Measurements from ENCODE around the gene NELL1. TPM values are rescaled to one million over a fixed set of nuclear protein-coding genes. Genes with fewer than 3 reads are reported as not detected.

Gene NELL1
- total and polyA plus RNA-seq, 4 donors, result 0.05 to 0.31 (median 0.12) TPM; not detected in 1

GRCh38 chr11:21371044-21371443, 701.7 kb downstream of the NELL1 start:
- 85 to 89% methylated on average over 5 of the region's 5 CpGs for WGBS, 2 donors
- no peak for ATAC-seq (ENCODE audit: insufficient read depth, low FRiP score)

GRCh38 chr11:21372672-21373071, 703.3 kb downstream of the NELL1 start:
- H3K27me3 ChIP-seq (ENCODE audit: control insufficient read depth in 3 of 3, insufficient read depth in 3 of 3, low read length in 2 of 3), result no peaks in the 10 kb centered on the region
- DNase-seq (no peak), ATAC-seq (ENCODE audit: insufficient read depth, low FRiP score) (no peak)

More at GRCh38 chr11:21371044-21371443, 701.7 kb downstream of the NELL1 start:
- no peaks in the 10 kb centered on the region for H3K9me3 ChIP-seq (ENCODE audit: control insufficient read depth in 4 of 4, insufficient read depth in 3 of 4, low read length in 3 of 4)
- no peak overlapping the region for H3K4me3 ChIP-seq
- no peaks in the 10 kb centered on the region for H3K36me3 ChIP-seq (ENCODE audit: control insufficient read depth in 4 of 4, insufficient read depth in 4 of 4, low read length in 4 of 4)
- peaks cover 0 to 5% (median 0%) of the 10 kb centered on the region in 5 donors for H3K4me1 ChIP-seq (ENCODE audit: control insufficient read depth in 5 of 5, insufficient read depth in 5 of 5, low read length in 5 of 5)
- no peak for TF ChIP-seq CTCF (IDR thresholded peaks at IDR 0.05; ENCODE audit: control extremely low read depth, extremely low read depth)
- no peak for DNase-seq
- no peak overlapping the region for H3K27ac ChIP-seq (ENCODE audit: low read depth in 1 of 2, low read length in 1 of 2)
- no peak overlapping the region for H3K9ac ChIP-seq (ENCODE audit: insufficient read depth in 1 of 2, low read length in 2 of 2)
- H3K27me3 ChIP-seq (ENCODE audit: control insufficient read depth in 3 of 3, insufficient read depth in 3 of 3, low read length in 2 of 3), result no peaks in the 10 kb centered on the region

GRCh38 chr11:21374376-21374775, 705.0 kb downstream of the NELL1 start:
- Histone ChIP-seq H3K27ac (ENCODE audit: low read depth in 1 of 2, low read length in 1 of 2) (no peak overlapping the region), H3K4me1 (ENCODE audit: control insufficient read depth in 5 of 5, insufficient read depth in 5 of 5, low read length in 5 of 5) (no peaks in the 10 kb centered on the region), H3K4me3 (no peak overlapping the region), H3K27me3 (ENCODE audit: control insufficient read depth in 3 of 3, insufficient read depth in 3 of 3, low read length in 2 of 3) (no peaks in the 10 kb centered on the region), H3K36me3 (ENCODE audit: control insufficient read depth in 4 of 4, insufficient read depth in 4 of 4, low read length in 4 of 4) (no peaks in the 10 kb centered on the region), H3K9ac (ENCODE audit: insufficient read depth in 1 of 2, low read length in 2 of 2) (no peak overlapping the region), H3K9me3 (ENCODE audit: control insufficient read depth in 4 of 4, insufficient read depth in 3 of 4, low read length in 3 of 4) (no peaks in the 10 kb centered on the region)
- WGBS, 2 donors, result 40 to 61% methylated on average over 5 of the region's 5 CpGs
- TF ChIP-seq CTCF (IDR thresholded peaks at IDR 0.05; ENCODE audit: control extremely low read depth, extremely low read depth), result no peak
- ATAC-seq (ENCODE audit: insufficient read depth, low FRiP score) (no peak), DNase-seq (no peak)

More at GRCh38 chr11:21372672-21373071, 703.3 kb downstream of the NELL1 start:
- TF ChIP-seq CTCF (IDR thresholded peaks at IDR 0.05; ENCODE audit: control extremely low read depth, extremely low read depth), result no peak
- no peak overlapping the region for H3K4me3 ChIP-seq
- H3K9ac ChIP-seq (ENCODE audit: insufficient read depth in 1 of 2, low read length in 2 of 2), result no peak overlapping the region
- H3K27ac ChIP-seq (ENCODE audit: low read depth in 1 of 2, low read length in 1 of 2), result no peak overlapping the region
- no peaks in the 10 kb centered on the region for H3K9me3 ChIP-seq (ENCODE audit: control insufficient read depth in 4 of 4, insufficient read depth in 3 of 4, low read length in 3 of 4)
- H3K4me1 ChIP-seq (ENCODE audit: control insufficient read depth in 5 of 5, insufficient read depth in 5 of 5, low read length in 5 of 5), result peaks cover 0 to 5% (median 0%) of the 10 kb centered on the region in 5 donors
- no peaks in the 10 kb centered on the region for H3K36me3 ChIP-seq (ENCODE audit: control insufficient read depth in 4 of 4, insufficient read depth in 4 of 4, low read length in 4 of 4)
- 64 to 82% methylated on average over 1 of the region's 1 CpG for WGBS, 2 donors
